ENCODE data around the gene STRN4. TPM values are rescaled to one million over a fixed set of nuclear protein-coding genes. Genes with fewer than 3 reads are reported as not detected.

STRN4 gene
- total and polyA plus RNA-seq, 2 donors: 31.9 to 38.7 TPM

DNA sequence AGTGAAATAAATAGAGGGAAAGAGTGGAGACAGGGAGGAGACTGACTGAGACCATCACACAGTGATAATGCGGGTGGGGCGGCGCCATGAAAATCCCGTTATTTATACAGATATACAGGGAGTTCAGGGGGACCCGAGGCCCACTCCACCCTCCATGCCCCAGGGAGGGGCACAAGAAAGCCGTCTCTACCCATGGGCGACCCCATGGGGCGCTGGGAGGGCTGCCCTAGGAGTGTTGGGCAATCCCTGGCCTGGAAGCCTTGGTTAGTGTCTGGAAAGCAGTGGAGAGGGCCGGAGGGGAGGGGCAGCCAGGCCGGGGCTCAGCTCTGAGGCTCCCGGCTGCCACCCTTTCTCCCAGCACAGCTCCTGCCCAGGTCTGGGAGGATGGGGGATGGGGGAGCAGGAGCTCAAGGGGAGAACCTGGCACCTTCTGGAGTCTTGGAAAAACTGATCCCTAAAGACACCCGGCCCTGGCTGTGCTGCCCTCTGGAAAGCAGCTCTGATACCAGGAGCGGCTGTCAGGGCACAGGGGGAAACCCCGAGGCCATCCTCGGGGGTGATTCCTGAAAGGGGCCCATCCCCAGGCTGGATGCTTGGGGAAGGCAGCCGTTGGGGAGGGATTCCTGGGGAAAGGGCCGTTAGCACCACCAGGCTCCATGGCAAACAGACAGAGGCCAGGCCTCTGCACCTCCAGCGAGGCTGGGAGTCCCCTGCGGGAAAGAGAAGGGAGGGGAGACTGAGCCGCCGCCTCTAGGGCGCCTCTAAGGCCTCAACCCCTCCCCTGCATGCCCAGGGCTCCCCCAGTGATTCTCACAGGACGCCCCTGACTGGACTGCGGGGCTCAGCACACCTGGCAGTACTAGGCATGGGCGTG, 26.4 kb downstream of the STRN4 start:
- no peak for DNase-seq (ENCODE audit: low read depth in 6 of 9, low spot score in 9 of 9)
- Histone ChIP-seq H3K27me3 (ENCODE audit: control insufficient read depth in 2 of 2, insufficient read depth in 1 of 2, low read length in 1 of 2) (no peaks in the 10 kb centered on the region), H3K36me3 (ENCODE audit: control insufficient read depth in 2 of 2, insufficient read depth in 2 of 2, low read length in 1 of 2) (peaks cover 57 to 60% of the 10 kb centered on the region in 2 donors), H3K4me1 (ENCODE audit: control insufficient read depth in 2 of 2, insufficient read depth in 2 of 2, low read length in 2 of 2) (peaks cover 17 to 57% of the 10 kb centered on the region in 2 donors), H3K9me3 (ENCODE audit: control insufficient read depth in 2 of 2, insufficient read depth in 1 of 2, low read length in 1 of 2) (no peaks in the 10 kb centered on the region), H3K4me3 (ENCODE audit: low read length in 2 of 2) (no peak overlapping the region), H3K27ac (ENCODE audit: low read depth in 1 of 2, low read length in 1 of 2) (peak overlapping the region in 1 of 2 donors; percentile 48)
- 94% methylated on average over 25 of the region's 25 CpGs for WGBS

DNA sequence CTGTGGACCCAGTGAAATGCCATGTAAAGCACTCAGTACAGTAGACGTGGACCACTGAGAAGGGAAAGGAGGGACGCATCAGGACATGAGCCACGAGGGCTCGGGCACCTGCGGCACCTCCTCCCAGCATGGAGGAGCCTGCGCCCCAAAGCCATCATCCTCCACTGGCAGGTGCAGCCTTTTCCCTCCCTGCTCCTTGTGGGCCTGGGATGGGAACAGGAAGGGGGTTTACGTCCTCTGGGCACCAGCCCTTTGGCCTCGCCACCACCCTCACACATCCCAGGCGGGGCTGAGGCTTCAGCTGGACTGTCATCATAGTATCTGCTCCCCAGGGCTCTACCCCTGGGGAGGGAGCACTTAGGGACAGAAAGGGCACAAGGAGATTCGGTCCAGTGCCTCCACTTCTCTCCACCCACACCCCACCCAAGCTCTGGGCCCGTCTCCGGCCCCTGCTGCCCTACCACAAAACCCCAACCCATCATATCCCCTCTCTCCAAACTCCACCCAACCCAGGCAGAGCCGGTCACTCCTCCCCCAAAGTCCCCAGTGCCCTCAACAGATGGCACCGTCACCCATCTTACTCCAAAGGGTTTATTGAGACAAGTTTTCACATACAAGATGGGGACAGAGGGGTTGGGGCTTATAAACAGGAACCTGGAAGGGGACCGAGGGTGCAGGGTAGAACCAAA, 27.2 kb downstream of the STRN4 start:
- peaks cover 49 to 52% of the 10 kb centered on the region in 2 donors for H3K36me3 ChIP-seq (ENCODE audit: control insufficient read depth in 2 of 2, insufficient read depth in 2 of 2, low read length in 1 of 2)
- H3K27ac ChIP-seq (ENCODE audit: low read depth in 1 of 2, low read length in 1 of 2): peak overlapping the region; percentile 97
- DNase-seq (ENCODE audit: low read depth in 6 of 9, low spot score in 9 of 9): no peak

GRCh38 chr19:46718157-46718933, 27.9 kb downstream of the STRN4 start:
- Histone ChIP-seq H3K27ac (ENCODE audit: low read depth in 1 of 2, low read length in 1 of 2) (peak overlapping the region; percentile 97), H3K4me3 (ENCODE audit: low read length in 2 of 2) (peak overlapping the region; percentile 93 to 96), H3K27me3 (ENCODE audit: control insufficient read depth in 2 of 2, insufficient read depth in 1 of 2, low read length in 1 of 2) (no peaks in the 10 kb centered on the region), H3K4me1 (ENCODE audit: control insufficient read depth in 2 of 2, insufficient read depth in 2 of 2, low read length in 2 of 2) (peaks cover 19 to 59% of the 10 kb centered on the region in 2 donors), H3K36me3 (ENCODE audit: control insufficient read depth in 2 of 2, insufficient read depth in 2 of 2, low read length in 1 of 2) (peaks cover 42 to 47% of the 10 kb centered on the region in 2 donors), H3K9me3 (ENCODE audit: control insufficient read depth in 2 of 2, insufficient read depth in 1 of 2, low read length in 1 of 2) (no peaks in the 10 kb centered on the region)
- DNase-seq (ENCODE audit: low read depth in 6 of 9, low spot score in 9 of 9): peak in 5 of 9 donors; percentile 54 to 85 (median 63)
- 21% methylated on average over 17 of the region's 17 CpGs for WGBS

More for the DNA sequence above, 27.2 kb downstream of the STRN4 start:
- peaks cover 17 to 61% of the 10 kb centered on the region in 2 donors for H3K4me1 ChIP-seq (ENCODE audit: control insufficient read depth in 2 of 2, insufficient read depth in 2 of 2, low read length in 2 of 2)
- H3K4me3 ChIP-seq (ENCODE audit: low read length in 2 of 2): no peak overlapping the region
- 69% methylated on average over 15 of the region's 15 CpGs for WGBS
- no peaks in the 10 kb centered on the region for H3K27me3 ChIP-seq (ENCODE audit: control insufficient read depth in 2 of 2, insufficient read depth in 1 of 2, low read length in 1 of 2)
- H3K9me3 ChIP-seq (ENCODE audit: control insufficient read depth in 2 of 2, insufficient read depth in 1 of 2, low read length in 1 of 2): no peaks in the 10 kb centered on the region

DNA sequence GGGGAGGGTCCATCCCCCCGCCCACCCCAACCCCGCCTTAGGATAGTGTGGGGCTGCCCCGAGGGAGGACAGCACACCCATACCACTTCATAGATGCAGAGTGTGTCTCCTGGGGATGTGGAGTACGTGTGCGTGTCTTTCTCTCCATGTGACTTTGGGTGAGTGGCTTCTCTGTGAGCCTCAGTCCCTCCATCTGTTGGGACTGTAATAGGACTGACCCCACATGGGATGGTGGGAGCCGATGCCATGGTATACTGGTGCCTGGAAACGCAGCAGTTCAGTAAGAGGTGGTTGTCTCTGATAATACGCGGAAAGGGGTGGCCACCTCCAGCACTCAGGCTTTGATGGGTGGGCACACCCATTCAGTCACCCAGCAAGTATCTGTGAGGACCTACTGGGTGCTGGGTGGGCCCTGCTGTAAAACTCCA, 28.5 kb downstream of the STRN4 start:
- H3K4me1 ChIP-seq (ENCODE audit: control insufficient read depth in 2 of 2, insufficient read depth in 2 of 2, low read length in 2 of 2): peaks cover 20 to 55% of the 10 kb centered on the region in 2 donors
- peak in 1 of 9 donors; percentile 42 for DNase-seq (ENCODE audit: low read depth in 6 of 9, low spot score in 9 of 9)
- 24% methylated on average over 9 of the region's 9 CpGs for WGBS
- peak overlapping the region; percentile 97 for H3K27ac ChIP-seq (ENCODE audit: low read depth in 1 of 2, low read length in 1 of 2)
- peak overlapping the region; percentile 93 to 96 for H3K4me3 ChIP-seq (ENCODE audit: low read length in 2 of 2)
- no peaks in the 10 kb centered on the region for H3K27me3 ChIP-seq (ENCODE audit: control insufficient read depth in 2 of 2, insufficient read depth in 1 of 2, low read length in 1 of 2)
- H3K36me3 ChIP-seq (ENCODE audit: control insufficient read depth in 2 of 2, insufficient read depth in 2 of 2, low read length in 1 of 2): peaks cover 36 to 41% of the 10 kb centered on the region in 2 donors
- H3K9me3 ChIP-seq (ENCODE audit: control insufficient read depth in 2 of 2, insufficient read depth in 1 of 2, low read length in 1 of 2): no peaks in the 10 kb centered on the region

- DNase-seq (ENCODE audit: low read depth in 6 of 9, low spot score in 9 of 9): peak in 7 of 9 donors; percentile 76 to 92 (median 85)
- Histone ChIP-seq H3K27me3 (ENCODE audit: control insufficient read depth in 2 of 2, insufficient read depth in 1 of 2, low read length in 1 of 2) (no peaks in the 10 kb centered on the region), H3K4me3 (ENCODE audit: low read length in 2 of 2) (peak within 1 kb of the TSS; percentile 93 to 96), H3K4me1 (ENCODE audit: control insufficient read depth in 2 of 2, insufficient read depth in 2 of 2, low read length in 2 of 2) (peaks cover 20 to 49% of the 10 kb centered on the region in 2 donors), H3K9me3 (ENCODE audit: control insufficient read depth in 2 of 2, insufficient read depth in 1 of 2, low read length in 1 of 2) (no peaks in the 10 kb centered on the region), H3K27ac (ENCODE audit: low read depth in 1 of 2, low read length in 1 of 2) (peak within 1 kb of the TSS; percentile 97), H3K36me3 (ENCODE audit: control insufficient read depth in 2 of 2, insufficient read depth in 2 of 2, low read length in 1 of 2) (peaks cover 33 to 35% of the 10 kb centered on the region in 2 donors)
- 2% methylated on average over 52 of the region's 52 CpGs for WGBS
These were observed 29.1 kb downstream of the STRN4 start, which contains the start of gene PRKD2 for GRCh38 chr19:46717034-46717715. Gene PRKD2 (minus strand): TSS chr19:46717114. CDS start chr19:46716370, 744 bp downstream.

DNA sequence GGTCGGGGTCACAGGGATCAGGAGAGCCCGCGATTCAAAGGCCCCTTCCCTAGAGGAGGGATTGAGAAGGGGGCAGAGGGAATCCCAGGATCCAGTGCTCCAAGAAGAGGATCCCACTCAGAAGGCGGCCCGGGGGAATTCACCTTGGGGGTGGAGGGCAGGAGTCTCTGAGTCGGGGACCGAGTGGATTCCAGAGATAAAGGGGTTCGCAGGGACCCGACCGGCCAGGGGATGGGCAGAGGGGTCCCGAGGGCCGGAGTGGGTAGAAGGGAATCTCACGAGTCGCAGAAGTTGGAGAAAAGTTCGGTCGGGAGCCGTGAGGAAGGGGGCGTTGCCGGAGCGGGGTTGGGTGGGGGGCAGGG, 29.6 kb downstream of the STRN4 start:
- Histone ChIP-seq H3K4me1 (ENCODE audit: control insufficient read depth in 2 of 2, insufficient read depth in 2 of 2, low read length in 2 of 2) (peaks cover 20 to 44% of the 10 kb centered on the region in 2 donors), H3K27me3 (ENCODE audit: control insufficient read depth in 2 of 2, insufficient read depth in 1 of 2, low read length in 1 of 2) (no peaks in the 10 kb centered on the region), H3K27ac (ENCODE audit: low read depth in 1 of 2, low read length in 1 of 2) (peak overlapping the region; percentile 97), H3K4me3 (ENCODE audit: low read length in 2 of 2) (peak overlapping the region; percentile 93 to 96), H3K9me3 (ENCODE audit: control insufficient read depth in 2 of 2, insufficient read depth in 1 of 2, low read length in 1 of 2) (no peaks in the 10 kb centered on the region), H3K36me3 (ENCODE audit: control insufficient read depth in 2 of 2, insufficient read depth in 2 of 2, low read length in 1 of 2) (peaks cover 30 to 33% of the 10 kb centered on the region in 2 donors)
- under 1% methylated on average over 20 of the region's 20 CpGs for WGBS
- no peak for DNase-seq (ENCODE audit: low read depth in 6 of 9, low spot score in 9 of 9)

- H3K9me3 ChIP-seq (ENCODE audit: control insufficient read depth in 2 of 2, insufficient read depth in 1 of 2, low read length in 1 of 2): no peaks in the 10 kb centered on the region
- H3K4me3 ChIP-seq (ENCODE audit: low read length in 2 of 2): peak overlapping the region; percentile 93 to 96
- peak overlapping the region; percentile 97 for H3K27ac ChIP-seq (ENCODE audit: low read depth in 1 of 2, low read length in 1 of 2)
- WGBS: 1% methylated on average over 42 of the region's 42 CpGs
- H3K27me3 ChIP-seq (ENCODE audit: control insufficient read depth in 2 of 2, insufficient read depth in 1 of 2, low read length in 1 of 2): no peaks in the 10 kb centered on the region
- peak in 1 of 9 donors; percentile 51 for DNase-seq (ENCODE audit: low read depth in 6 of 9, low spot score in 9 of 9)
- peaks cover 29 to 30% of the 10 kb centered on the region in 2 donors for H3K36me3 ChIP-seq (ENCODE audit: control insufficient read depth in 2 of 2, insufficient read depth in 2 of 2, low read length in 1 of 2)
- H3K4me1 ChIP-seq (ENCODE audit: control insufficient read depth in 2 of 2, insufficient read depth in 2 of 2, low read length in 2 of 2): peaks cover 20 to 43% of the 10 kb centered on the region in 2 donors
These were observed 30.1 kb downstream of the STRN4 start for GRCh38 chr19:46715975-46716671.

DNA sequence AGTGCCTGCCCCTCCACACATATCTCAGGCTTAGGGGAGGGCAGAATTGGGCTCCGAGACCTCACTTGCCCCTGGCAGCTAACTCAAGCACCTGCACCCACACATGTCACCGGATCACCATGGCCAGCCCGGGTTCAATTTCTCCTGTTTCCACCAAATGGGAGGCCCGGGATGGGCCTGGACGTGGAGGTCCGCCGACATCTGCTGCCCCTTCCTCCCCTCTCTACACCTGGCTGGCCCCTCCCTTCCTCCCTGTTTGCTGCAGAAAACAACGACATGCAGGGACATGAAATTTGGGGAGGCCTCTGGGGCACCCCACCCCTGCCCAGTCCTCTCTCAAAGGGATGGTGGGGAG, 30.7 kb downstream of the STRN4 start:
- Histone ChIP-seq H3K4me1 (ENCODE audit: control insufficient read depth in 2 of 2, insufficient read depth in 2 of 2, low read length in 2 of 2) (peaks cover 20 to 43% of the 10 kb centered on the region in 2 donors), H3K4me3 (ENCODE audit: low read length in 2 of 2) (peak overlapping the region; percentile 93 to 96), H3K27me3 (ENCODE audit: control insufficient read depth in 2 of 2, insufficient read depth in 1 of 2, low read length in 1 of 2) (no peaks in the 10 kb centered on the region), H3K9me3 (ENCODE audit: control insufficient read depth in 2 of 2, insufficient read depth in 1 of 2, low read length in 1 of 2) (no peaks in the 10 kb centered on the region), H3K27ac (ENCODE audit: low read depth in 1 of 2, low read length in 1 of 2) (peak overlapping the region; percentile 64 to 97), H3K36me3 (ENCODE audit: control insufficient read depth in 2 of 2, insufficient read depth in 2 of 2, low read length in 1 of 2) (peaks cover 29% of the 10 kb centered on the region in 2 donors)
- WGBS: 4% methylated on average over 8 of the region's 8 CpGs
- no peak for DNase-seq (ENCODE audit: low read depth in 6 of 9, low spot score in 9 of 9)

Measured in thymus (tissue), 11 donors.